HUDEP-2 (cell line): ENCODE data around the gene SEC62.
"Not testable (repeated sequence)": the region's sequence is repeated elsewhere in the genome, so short reads cannot be mapped to it uniquely, and the experiment has no call there.

Experiments used
- DNase-seq, 76 experiments: peaks; one replicate each; lab custom pipeline; 2025; ENCODE audit not compliant: unreplicated experiment in 76 of 76; lab: John Stamatoyannopoulos, UW

The SEC62 gene

GRCh38 chr3:170012683-170013400, 46.2 kb downstream of the SEC62 start:
- no peak for DNase-seq

DNA sequence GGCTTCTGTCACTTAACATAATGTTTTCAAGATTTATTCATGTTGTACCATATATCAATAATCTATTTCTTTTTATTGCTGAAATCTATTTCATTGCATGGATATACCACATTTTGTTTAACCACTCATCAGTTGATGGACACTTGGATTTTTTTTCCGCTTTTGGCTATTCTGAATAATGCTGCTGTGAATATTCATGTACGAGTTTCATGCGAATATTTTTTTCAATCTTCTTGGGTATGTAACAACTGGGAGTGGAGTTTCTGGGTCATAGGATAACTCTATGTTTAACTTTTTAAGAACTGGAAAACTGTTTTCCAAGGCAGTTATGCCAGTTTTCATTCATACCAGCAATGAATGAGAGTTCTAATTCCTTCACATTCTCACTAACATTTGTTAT, 49.5 kb downstream of the SEC62 start:
- no peak for DNase-seq

- not testable (repeated sequence) for DNase-seq
Observed at GRCh38 chr3:170019306-170019705, 52.7 kb downstream of the SEC62 start.

DNA sequence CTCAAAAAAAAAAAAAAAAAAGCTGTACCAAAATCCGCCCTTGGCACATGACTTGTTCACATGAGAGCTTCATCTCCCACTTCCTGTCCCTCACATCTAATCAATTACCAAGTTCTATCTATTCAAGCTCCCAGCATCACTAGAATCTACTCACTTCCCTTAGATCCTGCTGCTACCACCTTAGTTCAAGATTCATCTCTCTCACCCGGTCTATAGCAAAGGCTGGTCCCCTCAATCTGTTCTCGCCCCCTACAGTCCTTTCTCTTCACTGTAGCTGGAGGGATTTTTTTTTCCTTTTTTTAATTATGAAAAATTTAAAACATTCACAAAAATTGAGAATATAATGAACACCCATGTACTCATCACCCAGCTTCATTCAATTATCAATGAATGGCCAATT, 54.5 kb downstream of the SEC62 start:
- no peak for DNase-seq

- DNase-seq = no peak
Observed at GRCh38 chr3:170022336-170022735, 55.7 kb downstream of the SEC62 start.

DNA sequence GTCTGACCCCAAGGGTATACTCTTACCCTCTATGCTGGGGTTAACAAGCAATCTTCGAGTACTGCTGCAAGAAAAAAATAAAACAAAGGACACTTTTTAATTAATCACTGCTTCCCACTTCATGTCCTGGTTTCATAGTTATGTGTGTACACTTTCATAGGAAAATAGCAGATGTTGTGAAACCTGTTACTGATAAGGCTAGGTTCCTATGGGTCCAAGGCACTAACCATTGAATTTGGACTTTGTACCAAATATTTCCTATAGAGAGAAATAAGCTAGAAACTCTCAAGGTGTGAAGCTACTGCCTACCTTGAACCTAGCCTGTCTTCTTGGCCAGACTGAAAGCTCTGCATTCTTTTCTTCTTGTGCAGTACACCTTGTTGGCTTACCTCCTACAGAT, 56.6 kb downstream of the SEC62 start:
- DNase-seq = no peak

- DNase-seq = no peak
Observed at GRCh38 chr3:170024581-170024980, 58.0 kb downstream of the SEC62 start.

DNA sequence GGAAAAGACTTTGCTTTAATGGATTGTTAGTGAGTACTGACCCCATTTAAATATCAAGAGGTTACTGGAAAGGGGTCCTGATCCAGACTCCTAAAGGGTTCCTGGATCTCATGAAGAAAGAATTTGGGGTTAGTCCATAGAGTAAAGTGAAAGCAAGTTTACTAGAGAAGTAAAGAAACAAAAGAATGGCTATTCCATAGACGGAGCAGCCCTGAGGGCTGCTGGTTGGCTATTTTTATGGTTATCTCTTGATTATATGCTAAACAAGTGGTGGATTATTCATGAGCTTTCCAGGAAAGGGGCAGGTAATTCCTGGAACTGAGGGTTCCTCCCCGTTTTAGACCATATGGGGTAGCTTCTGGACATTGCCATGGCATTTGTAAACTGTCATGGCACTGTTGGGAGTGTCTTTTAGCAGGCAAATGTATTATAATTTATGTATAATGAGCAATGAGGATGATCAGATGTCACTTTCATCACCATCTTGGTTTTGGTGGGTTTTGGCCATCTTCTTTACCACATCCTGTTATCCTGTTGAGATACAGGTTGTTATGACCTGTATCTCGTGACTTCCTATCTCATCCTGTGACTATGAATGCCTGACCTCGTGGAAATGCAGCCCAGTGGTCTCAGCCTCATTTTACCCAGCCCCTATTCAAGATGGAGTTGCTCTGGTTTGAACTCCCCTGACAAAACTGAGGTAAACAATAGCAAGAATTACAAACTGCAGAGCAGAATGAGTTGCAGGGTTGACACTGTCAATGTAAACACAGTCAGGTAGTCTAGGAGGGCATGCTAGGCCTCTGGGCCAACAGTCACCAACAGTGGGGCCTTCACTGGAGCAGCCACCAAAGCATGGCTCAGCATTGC, 60.9 kb downstream of the SEC62 start:
- no peak for DNase-seq

- no peak for DNase-seq
Observed at GRCh38 chr3:170033489-170033888, 66.9 kb downstream of the SEC62 start.

GRCh38 chr3:170037463-170038433, 71.1 kb downstream of the SEC62 start, which contains the start of gene GPR160:
Gene GPR160, plus strand, starts transcription at chr3:170037995. Its CDS starts 45,978 bp downstream, at chr3:170083973.
- DNase-seq = peak in 71 of 76 experiments; percentile 2 to 83 (median 59)

- DNase-seq = peak in 6 of 76 experiments; percentile 0 to 33 (median 8)
Observed at GRCh38 chr3:170038434-170039110, 72.0 kb downstream of the SEC62 start.

GRCh38 chr3:170040418-170040817, 73.8 kb downstream of the SEC62 start:
- no peak for DNase-seq

DNA sequence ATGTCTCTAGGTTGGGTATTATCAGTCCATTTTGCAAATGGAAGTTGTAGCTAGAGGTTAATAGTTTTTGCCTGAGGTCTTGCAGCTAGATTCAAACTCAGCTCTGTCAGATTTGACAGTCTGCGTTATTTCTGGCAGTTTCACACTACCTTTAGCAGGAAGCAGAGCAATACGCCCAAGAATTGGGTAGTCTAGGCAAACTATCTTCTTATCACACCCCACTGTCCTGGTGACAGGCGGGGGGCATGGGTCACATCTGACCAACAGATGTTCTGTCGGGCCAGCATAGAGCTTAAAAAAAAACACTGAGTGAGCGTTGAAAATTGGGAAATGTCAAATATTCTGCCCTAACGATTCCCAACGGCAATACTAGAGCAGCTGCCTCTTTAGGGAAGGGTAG, 76.9 kb downstream of the SEC62 start:
- DNase-seq = no peak

GRCh38 chr3:170044271-170044670, 77.7 kb downstream of the SEC62 start:
- DNase-seq = no peak

GRCh38 chr3:170044795-170045244, 78.2 kb downstream of the SEC62 start:
- DNase-seq = no peak

- DNase-seq = no peak
Observed at GRCh38 chr3:170046269-170047132, 79.9 kb downstream of the SEC62 start.

- no peak for DNase-seq
Observed at GRCh38 chr3:170047133-170047404, 80.5 kb downstream of the SEC62 start.
